ENCODE data around the gene C19orf67. TPM values are rescaled to one million over a fixed set of nuclear protein-coding genes. Genes with fewer than 3 reads are reported as not detected.

Gene C19orf67
- polyA plus RNA-seq: not detected

DNA sequence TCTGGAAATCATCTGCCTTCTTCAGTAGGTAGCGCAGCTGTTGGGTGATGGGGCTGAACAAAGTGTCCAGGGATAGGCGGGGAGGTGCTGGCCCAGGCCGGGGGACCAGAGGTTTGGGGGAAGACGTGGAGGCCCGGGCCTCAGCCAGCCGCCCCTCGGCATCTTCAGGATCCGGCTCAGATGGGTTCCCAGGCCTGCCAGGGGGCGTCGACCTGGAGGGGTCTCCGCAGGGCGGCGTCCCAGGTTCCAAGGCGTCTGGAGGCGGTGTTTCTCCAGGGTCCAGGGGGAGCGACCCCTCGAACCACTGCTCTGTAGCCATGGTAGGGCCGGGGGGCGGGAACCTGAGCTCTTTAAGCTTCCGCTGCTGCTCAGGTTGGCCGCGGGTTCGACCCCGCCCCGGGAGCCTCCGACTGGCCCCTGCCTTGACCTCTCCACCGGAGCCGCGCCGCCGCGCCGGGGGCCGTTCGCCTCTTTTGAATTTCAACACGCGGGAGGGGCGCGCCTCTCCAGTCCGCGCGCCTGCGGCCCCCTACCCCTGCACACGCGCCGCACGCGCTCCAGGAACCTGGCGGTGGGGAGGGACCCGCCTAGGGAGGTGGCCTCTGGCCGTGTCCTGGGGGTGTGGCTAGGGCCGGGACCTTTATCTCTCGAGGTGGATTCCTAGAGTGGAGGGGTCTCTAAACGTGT, at the start of gene C19orf67:
C19orf67 (minus strand) TSS at position 475 of the 687 bp plus-strand sequence; CDS start at position 319, 156 bp downstream.
- peaks cover 0 to 1% (median 0%) of the 10 kb centered on the region in 3 donors for H3K9me3 Mint-ChIP-seq
- H3K36me3 Mint-ChIP-seq: no peaks in the 10 kb centered on the region
- no peaks in the 10 kb centered on the region for H3K27me3 Mint-ChIP-seq
- peaks cover 9 to 11% (median 9%) of the 10 kb centered on the region in 3 donors for H3K4me1 Mint-ChIP-seq
- peak within 1 kb of the TSS in 1 of 4 donors; percentile 78 for H3K4me3 Mint-ChIP-seq
- peak within 1 kb of the TSS in 1 of 3 donors; percentile 48 for H3K27ac Mint-ChIP-seq

DNA sequence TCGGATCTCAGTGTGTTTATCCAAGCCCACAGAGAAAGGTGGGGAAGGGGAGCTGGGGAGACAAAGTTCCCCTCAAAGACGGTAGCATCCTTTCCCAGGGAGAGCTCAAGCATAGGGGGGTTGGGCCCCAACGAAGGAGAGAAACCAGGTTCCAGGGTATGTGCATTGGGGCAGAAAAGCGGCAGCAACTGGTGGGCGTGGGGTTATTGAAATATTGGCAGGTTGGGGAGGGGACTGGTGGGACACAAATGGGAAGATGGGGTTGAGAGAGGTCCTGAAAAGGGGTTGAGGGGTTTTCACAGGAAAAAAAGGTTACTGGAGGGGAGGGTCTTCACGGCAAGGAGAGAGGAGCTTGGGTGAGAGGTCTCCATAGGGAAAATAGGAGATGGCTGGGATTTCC, 49.8 kb upstream of the C19orf67 start:
- peaks cover 5 to 18% (median 8%) of the 10 kb centered on the region in 3 donors for H3K4me1 Mint-ChIP-seq
- H3K36me3 Mint-ChIP-seq: no peaks in the 10 kb centered on the region
- H3K4me3 Mint-ChIP-seq: peak overlapping the region; percentile 34 to 90 (median 64)
- H3K27ac Mint-ChIP-seq: no peak overlapping the region
- no peaks in the 10 kb centered on the region for H3K27me3 Mint-ChIP-seq
- no peaks in the 10 kb centered on the region for H3K9me3 Mint-ChIP-seq

DNA sequence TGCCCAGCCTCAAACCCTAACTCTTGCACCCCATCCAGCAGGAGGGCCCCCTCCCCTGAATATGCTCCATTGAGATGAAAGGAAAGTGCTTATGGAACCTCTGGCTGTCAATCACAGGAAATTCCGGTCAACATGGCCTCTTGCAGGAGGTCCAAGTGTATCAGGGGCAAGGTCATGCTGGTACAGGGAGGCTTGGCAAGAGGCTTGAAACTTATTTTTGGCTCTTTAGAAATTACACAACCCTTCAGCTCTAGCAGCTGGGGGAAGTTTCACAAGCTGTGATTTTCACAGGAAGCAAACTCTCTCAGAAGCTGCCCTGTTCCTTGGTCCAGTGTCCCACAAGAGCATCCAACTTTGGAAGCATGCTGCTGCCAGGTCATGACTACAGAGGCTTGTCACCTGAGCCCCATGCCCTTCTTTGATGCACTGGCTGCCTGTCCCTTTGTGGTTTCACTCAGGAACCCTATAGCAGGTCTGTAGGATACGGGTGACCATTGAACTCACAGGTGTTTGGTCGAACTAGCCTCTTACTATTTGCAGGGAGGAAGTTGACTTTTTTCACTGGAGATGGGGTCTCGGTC, 42.4 kb upstream of the C19orf67 start:
- Mint-ChIP-seq H3K27me3 (no peaks in the 10 kb centered on the region), H3K27ac (no peak overlapping the region), H3K4me3 (no peak overlapping the region), H3K9me3 (no peaks in the 10 kb centered on the region), H3K4me1 (peaks cover 0 to 3% (median 2%) of the 10 kb centered on the region in 3 donors), H3K36me3 (peaks cover 2% of the 10 kb centered on the region)

DNA sequence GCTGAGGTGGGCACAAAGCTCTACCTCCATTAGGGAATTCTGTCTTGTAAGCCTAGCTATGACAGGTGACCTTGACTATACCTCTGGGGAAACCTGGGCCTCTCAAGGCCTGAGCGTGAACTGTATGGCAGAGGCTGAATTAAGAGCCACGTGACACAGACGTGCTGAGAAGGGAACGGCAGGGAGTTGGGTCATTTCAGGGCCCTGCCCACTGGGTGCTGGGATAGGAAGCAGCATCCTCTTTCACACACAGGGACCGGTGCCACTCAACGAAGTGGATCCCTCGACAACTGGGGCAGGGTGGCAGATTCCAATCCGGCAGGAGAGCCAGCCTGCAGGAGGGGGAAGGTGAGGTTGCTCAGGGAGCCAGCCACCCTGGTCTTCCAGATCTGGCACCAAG, 41.6 kb upstream of the C19orf67 start:
- Mint-ChIP-seq H3K4me3 (no peak overlapping the region), H3K9me3 (no peaks in the 10 kb centered on the region), H3K27me3 (no peaks in the 10 kb centered on the region), H3K27ac (no peak overlapping the region), H3K4me1 (peaks cover 0 to 3% (median 2%) of the 10 kb centered on the region in 3 donors), H3K36me3 (peaks cover 2% of the 10 kb centered on the region)

DNA sequence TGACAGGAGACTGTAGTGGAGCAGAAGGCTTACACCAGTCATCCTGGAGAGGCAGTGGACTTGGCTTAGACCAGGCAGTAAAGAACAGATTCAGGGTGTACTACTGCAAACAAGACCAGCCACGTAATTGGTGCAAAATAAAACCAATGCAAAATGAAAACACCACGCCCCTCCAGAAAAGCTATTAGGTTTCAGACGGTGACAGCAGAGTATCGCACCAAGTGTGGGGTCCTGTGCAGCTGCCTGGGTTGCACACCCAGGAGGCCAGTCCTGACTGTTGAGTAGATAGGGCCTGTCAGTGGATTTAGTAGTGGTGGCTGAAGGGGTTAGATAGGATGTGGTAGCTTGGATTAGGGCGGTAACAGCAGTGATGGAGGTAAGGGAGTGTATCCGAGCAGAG, 37.3 kb upstream of the C19orf67 start:
- H3K9me3 Mint-ChIP-seq: no peaks in the 10 kb centered on the region
- H3K27me3 Mint-ChIP-seq: no peaks in the 10 kb centered on the region
- peaks cover 2% of the 10 kb centered on the region for H3K36me3 Mint-ChIP-seq
- H3K4me1 Mint-ChIP-seq: peaks cover 5 to 9% (median 8%) of the 10 kb centered on the region in 3 donors
- no peak overlapping the region for H3K4me3 Mint-ChIP-seq
- peak overlapping the region in 1 of 3 donors; percentile 16 for H3K27ac Mint-ChIP-seq

DNA sequence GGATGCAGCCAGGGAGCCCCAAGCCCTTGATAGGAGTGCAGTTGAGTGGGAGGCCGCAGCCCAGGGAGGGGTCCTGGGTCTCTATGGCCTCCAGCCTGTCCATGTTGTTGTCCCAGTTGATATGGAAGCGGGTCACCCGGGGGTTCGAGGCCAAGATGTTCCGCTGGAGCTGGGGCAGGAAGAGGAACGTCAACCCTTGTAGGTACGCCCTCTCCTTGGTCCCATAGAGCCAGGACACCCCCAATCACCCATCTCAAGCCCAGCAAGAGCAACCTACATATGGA, 34.9 kb upstream of the C19orf67 start:
- Mint-ChIP-seq H3K4me3 (peak overlapping the region in 1 of 4 donors; percentile 41), H3K27me3 (no peaks in the 10 kb centered on the region)

DNA sequence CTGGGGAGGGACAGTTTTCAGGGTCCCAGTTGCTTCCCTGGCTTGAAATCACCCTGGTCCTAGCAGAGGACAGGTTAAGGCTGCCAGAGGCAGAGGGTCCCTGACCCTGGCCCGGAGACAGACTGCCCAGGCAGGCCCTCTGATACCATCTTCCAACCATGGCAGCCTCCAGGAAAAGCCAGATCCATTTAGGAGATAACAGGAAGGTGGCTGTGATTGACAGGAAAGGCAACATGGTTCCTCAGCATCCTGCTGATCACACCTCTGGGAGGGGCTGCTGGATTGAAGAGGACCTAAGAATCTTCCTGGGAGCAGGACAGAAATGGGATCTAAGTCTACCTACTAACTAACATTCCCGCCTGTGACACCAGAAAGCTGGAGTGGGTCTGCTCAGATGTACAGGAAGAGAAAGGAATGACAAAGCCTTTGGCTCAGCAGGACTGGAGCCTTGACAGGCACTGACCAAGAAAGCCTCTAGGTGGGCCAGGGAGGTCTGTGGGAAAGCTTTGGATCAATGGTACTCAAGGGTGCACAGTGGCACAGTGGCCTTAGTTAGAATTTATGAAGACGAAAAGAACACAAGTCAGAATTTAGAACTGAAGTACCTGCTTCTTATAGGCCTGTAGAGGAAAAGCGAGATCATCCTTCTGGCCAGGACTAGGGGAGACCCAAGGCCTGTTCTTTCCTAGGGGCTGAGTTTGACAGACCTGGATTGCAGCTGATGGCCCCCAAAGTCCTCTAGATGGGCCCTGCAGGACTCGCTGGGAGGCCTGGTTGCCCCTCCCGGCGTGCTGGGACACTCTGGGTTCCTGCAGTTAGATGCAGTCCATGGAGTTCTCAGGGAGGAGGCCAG, 34.3 kb upstream of the C19orf67 start:
- H3K36me3 Mint-ChIP-seq: peaks cover 1% of the 10 kb centered on the region
- no peak overlapping the region for H3K27ac Mint-ChIP-seq
- peak overlapping the region in 3 of 4 donors; percentile 25 to 86 (median 41) for H3K4me3 Mint-ChIP-seq
- peaks cover 21 to 29% (median 22%) of the 10 kb centered on the region in 3 donors for H3K4me1 Mint-ChIP-seq
- H3K27me3 Mint-ChIP-seq: no peaks in the 10 kb centered on the region
- no peaks in the 10 kb centered on the region for H3K9me3 Mint-ChIP-seq

More for the DNA sequence above, 34.9 kb upstream of the C19orf67 start:
- H3K4me1 Mint-ChIP-seq: peaks cover 18 to 23% (median 19%) of the 10 kb centered on the region in 3 donors
- no peaks in the 10 kb centered on the region for H3K9me3 Mint-ChIP-seq
- no peak overlapping the region for H3K27ac Mint-ChIP-seq
- peaks cover 1% of the 10 kb centered on the region for H3K36me3 Mint-ChIP-seq

DNA sequence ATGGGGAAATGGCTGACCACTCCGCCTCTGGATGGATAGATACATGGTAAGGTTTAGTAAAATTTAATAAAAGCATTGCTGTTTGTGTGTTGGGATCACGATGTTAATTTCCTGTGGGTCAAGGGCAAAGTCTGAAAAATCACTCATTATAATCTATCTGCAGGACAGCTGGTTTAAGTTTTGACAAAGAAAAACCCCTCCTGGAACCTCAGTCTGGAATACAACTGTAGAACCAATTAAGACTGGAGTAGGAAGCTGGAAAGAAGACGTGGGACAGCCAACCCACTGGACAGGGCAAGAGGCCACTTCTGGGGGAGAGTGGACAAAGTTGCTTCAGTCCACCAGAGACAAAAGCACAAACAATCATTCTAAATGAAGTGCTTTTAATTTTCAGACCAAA, 33.6 kb upstream of the C19orf67 start:
- no peaks in the 10 kb centered on the region for H3K9me3 Mint-ChIP-seq
- H3K36me3 Mint-ChIP-seq: peaks cover 1% of the 10 kb centered on the region
- H3K4me1 Mint-ChIP-seq: peaks cover 24 to 33% (median 25%) of the 10 kb centered on the region in 3 donors
- H3K27me3 Mint-ChIP-seq: no peaks in the 10 kb centered on the region
- H3K27ac Mint-ChIP-seq: peak overlapping the region; percentile 76 to 98 (median 92)
- peak overlapping the region; percentile 66 to 95 (median 90) for H3K4me3 Mint-ChIP-seq

DNA sequence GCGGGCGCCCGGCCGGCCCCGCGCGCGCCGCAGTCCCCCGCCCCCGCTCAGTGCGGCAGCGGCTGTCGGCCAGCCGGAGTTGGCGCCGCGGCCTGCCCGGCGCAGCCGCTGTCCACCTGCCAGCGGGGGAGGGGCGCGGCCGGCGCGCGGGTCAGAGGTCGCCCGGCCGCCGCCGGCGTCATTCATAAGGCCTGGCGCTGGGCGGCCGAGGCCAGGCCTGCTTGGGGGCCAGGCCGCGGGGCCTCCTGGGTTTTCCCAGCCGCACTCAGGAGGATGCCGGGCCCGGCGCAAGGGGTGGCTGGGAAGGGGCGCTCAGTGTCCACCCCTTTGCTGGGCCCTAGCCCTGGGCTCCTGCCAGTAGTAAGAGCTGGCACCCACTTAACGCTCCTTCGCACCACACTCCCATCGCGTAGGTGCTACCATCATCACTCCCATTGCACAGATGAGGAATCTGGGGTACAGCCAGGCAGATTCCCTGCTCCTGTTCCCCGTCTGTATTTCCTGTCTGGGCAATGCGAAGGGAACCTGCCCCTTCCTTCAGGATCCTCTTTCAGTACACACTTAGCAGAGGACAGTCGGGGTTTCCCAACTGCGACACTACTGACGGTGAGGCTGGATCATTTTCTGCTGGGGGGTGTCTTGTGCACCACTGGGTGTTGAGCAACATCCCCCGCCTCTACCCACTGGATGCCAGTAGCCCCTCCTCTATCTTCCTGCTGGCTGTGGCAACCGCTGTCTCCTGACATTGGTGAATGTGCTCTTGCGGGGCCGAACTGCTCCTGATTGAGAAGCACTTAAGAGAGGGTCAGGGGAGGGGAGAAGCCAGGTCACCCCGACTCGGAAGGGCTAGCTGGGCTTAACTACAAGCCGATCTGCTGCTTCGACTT, 32.8 kb upstream of the C19orf67 start:
- Mint-ChIP-seq H3K36me3 (peaks cover 1% of the 10 kb centered on the region), H3K4me1 (peaks cover 24 to 33% (median 25%) of the 10 kb centered on the region in 3 donors), H3K27me3 (no peaks in the 10 kb centered on the region), H3K9me3 (no peaks in the 10 kb centered on the region), H3K4me3 (peak overlapping the region; percentile 86 to 95 (median 95)), H3K27ac (peak overlapping the region; percentile 92 to 98 (median 98))

DNA sequence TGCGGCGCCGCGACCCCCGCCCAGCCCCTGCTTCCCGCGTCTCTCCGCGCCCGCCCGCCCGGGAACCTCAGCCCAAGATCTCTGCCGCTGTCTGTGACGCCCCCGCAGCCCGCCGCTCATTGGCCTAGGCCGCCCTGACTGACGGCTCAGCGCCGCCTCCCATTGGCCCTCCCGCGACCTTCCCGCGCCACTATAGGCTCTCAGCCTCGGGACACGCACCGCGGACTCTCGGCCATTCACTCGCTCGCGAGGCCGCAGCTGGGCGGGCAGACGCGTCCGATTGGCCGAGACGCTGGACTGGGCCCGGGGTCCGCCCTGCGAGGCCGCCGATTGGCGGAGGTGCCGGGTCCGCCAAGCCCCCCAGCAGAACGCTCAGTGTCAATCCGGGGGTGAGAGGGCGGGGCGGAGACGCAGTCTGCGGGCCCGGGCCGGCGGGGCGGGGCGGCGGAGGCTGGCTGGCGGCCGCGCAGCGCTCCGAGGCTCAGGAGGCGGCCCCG, 32.1 kb upstream of the C19orf67 start, which contains the start of gene PRKACA:
PRKACA (minus strand) TSS at position 95 of the 497 bp plus-strand sequence. CDS start 215 bp downstream, outside the sequence.
- H3K4me1 Mint-ChIP-seq: peaks cover 24 to 33% (median 27%) of the 10 kb centered on the region in 3 donors
- no peaks in the 10 kb centered on the region for H3K9me3 Mint-ChIP-seq
- H3K36me3 Mint-ChIP-seq: peaks cover 1% of the 10 kb centered on the region
- no peaks in the 10 kb centered on the region for H3K27me3 Mint-ChIP-seq
- peak within 1 kb of the TSS; percentile 92 to 98 (median 98) for H3K27ac Mint-ChIP-seq
- peak within 1 kb of the TSS; percentile 91 to 96 (median 96) for H3K4me3 Mint-ChIP-seq

DNA sequence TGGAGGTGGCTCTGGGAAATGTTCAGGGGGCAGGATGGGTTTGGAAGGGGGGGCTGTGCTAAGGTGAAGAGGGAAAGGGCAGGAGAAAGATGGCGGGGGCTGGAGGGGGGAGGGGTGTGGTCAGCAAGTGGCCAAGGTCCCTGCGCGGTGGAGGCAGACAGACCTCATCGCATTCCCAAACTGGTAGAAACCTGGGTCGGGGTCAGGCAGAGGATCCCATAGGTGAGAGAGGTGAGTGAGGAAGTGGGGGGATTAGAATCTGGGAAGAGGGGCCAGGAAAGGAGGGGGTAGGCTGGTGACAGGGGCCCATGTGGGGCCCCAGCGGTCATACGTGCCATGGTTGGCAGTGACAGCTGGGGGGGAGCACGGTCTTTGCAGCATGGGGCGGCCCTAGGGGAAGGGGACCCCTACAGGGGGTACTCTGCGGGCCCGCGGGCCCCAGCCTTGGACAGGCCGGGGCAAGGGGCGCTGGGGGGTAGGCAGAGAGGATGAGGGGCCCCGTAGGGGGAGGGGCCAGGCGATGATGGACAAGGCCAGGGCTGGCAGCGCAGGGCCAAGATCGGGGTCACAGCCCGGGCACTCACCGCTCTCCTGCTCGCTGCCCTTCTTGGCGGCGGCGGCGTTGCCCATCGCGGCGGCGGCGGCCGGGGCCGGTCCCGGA, 31.5 kb upstream of the C19orf67 start:
- H3K27ac Mint-ChIP-seq: peak overlapping the region in 2 of 3 donors; percentile 66 to 95
- H3K4me3 Mint-ChIP-seq: peak overlapping the region; percentile 78 to 95 (median 90)
- peaks cover 1% of the 10 kb centered on the region for H3K36me3 Mint-ChIP-seq
- H3K27me3 Mint-ChIP-seq: no peaks in the 10 kb centered on the region
- H3K9me3 Mint-ChIP-seq: no peaks in the 10 kb centered on the region
- peaks cover 24 to 33% (median 27%) of the 10 kb centered on the region in 3 donors for H3K4me1 Mint-ChIP-seq

DNA sequence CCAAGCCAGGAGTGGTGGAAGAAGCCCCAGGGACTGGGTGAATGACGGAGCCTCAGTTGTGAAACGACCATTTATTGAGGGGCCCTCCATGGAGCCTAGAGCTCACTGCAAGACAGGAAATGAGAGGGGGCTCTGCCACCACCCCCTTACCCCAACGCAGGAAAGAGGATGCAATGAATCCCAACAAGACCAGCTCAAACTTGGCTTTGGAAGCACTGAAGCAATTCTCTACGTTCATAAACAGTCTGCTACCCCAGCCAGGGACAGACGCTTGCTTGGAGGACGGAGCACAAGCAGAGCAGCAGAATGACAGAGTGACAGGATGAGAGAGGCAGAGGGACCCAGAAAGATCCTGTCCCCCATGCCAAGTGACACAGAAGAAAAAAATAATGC, 30.9 kb upstream of the C19orf67 start:
- no peaks in the 10 kb centered on the region for H3K27me3 Mint-ChIP-seq
- H3K4me3 Mint-ChIP-seq: peak overlapping the region; percentile 78 to 95 (median 88)
- H3K9me3 Mint-ChIP-seq: no peaks in the 10 kb centered on the region
- H3K4me1 Mint-ChIP-seq: peaks cover 24 to 33% (median 27%) of the 10 kb centered on the region in 3 donors
- peak overlapping the region; percentile 50 to 95 (median 63) for H3K27ac Mint-ChIP-seq
- H3K36me3 Mint-ChIP-seq: peaks cover 1% of the 10 kb centered on the region

DNA sequence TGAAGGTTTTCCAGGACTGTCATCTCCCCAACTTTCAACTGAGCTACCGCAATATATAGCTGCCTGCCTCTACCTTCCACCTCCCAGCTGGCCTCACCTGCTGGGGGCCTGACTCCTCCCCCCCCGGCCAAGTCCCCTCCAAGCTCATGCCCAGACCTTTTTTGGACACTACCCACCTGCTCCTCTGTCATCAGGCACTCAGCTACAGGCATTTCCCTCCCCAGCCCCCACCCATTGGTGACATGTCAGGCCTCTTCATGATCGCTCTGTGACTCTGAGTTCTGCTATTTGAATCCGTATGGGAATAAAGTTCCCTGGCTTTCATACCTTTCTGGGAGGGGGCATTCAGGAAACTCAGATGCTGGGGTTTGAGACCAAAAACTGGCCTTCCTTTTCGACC, 30.2 kb upstream of the C19orf67 start:
- no peaks in the 10 kb centered on the region for H3K27me3 Mint-ChIP-seq
- peaks cover 24 to 33% (median 27%) of the 10 kb centered on the region in 3 donors for H3K4me1 Mint-ChIP-seq
- H3K36me3 Mint-ChIP-seq: peaks cover 1% of the 10 kb centered on the region
- peak overlapping the region in 1 of 3 donors; percentile 50 for H3K27ac Mint-ChIP-seq
- no peaks in the 10 kb centered on the region for H3K9me3 Mint-ChIP-seq
- peak overlapping the region; percentile 78 to 92 (median 80) for H3K4me3 Mint-ChIP-seq

Data from IgD-negative memory B cell (primary cell).